SU-DHL-6 (cell line): ENCODE data around the gene TMEM218.

Source experiments
- H2AFZ ChIP-seq: fragments of 200-600 bp; sonication (generic); 2 replicates; pipeline ENCODE4 v1.6.1; 2014; ENCODE audit warnings: low read depth, mild to moderate bottlenecking, moderate library complexity, mixed read lengths, antibody characterized with exemption, low read length; ENCODE audit not compliant: severe bottlenecking
- H3F3A ChIP-seq: fragments of 200-600 bp; shearing (Covaris generic); 2 replicates; pipeline ENCODE4 v1.6.0; 2016; ENCODE audit warnings: antibody characterized with exemption, mild to moderate bottlenecking; ENCODE audit not compliant: insufficient read depth
- H3K27ac ChIP-seq: fragments of 200-600 bp; sonication (generic); 2 replicates; pipeline ENCODE4 v1.5.1; 2016; ENCODE audit warnings: low read depth, mild to moderate bottlenecking, low read length, moderate library complexity, mixed read lengths
- H3K27me3 ChIP-seq: fragments of 200-600 bp; sonication (generic), shearing (Covaris generic); 2 replicates; pipeline ENCODE4 v1.6.0; 2014; ENCODE audit warnings: mild to moderate bottlenecking, low read length
- H3K36me3 ChIP-seq: fragments of 200-600 bp; sonication (generic); 2 replicates; pipeline ENCODE4 v1.6.1; 2014; ENCODE audit warnings: mild to moderate bottlenecking, low read length, mixed read lengths
- H3K4me2 ChIP-seq: fragments of 300-600, 200-600 bp; shearing (Covaris generic), sonication (generic); 2 replicates; pipeline ENCODE4 v1.6.0; 2014; ENCODE audit warnings: low read length, low read depth, mild to moderate bottlenecking; ENCODE audit not compliant: poor library complexity, severe bottlenecking
- H3K4me3 ChIP-seq: fragments of 200-600 bp; sonication (generic); 2 replicates; pipeline ENCODE4 v1.5.1; 2014; ENCODE audit warnings: antibody characterized with exemption, low read length, mild to moderate bottlenecking, mixed read lengths; ENCODE audit not compliant: insufficient read depth, poor library complexity, severe bottlenecking
- H3K79me2 ChIP-seq: fragments of 200-600 bp; sonication (generic); 2 replicates; pipeline ENCODE4 v1.6.1; 2014; ENCODE audit warnings: mild to moderate bottlenecking, low read length, moderate library complexity; ENCODE audit not compliant: insufficient read depth
- H3K9ac ChIP-seq: fragments of 200-600 bp; sonication (generic); 2 replicates; pipeline ENCODE4 v1.7.0; 2014; ENCODE audit warnings: mild to moderate bottlenecking, low read length
- H3K9me2 ChIP-seq: fragments of 200-600 bp; sonication (generic); replicated peaks from 2 replicates; pipeline ENCODE4 v1.6.1; 2014; ENCODE audit warnings: low read length; ENCODE audit not compliant: insufficient read depth
- H3K9me3 ChIP-seq: fragments of 200-600 bp; sonication (generic); 2 replicates; pipeline ENCODE4 v1.6.1; 2014; ENCODE audit warnings: low read length, mixed read lengths; ENCODE audit not compliant: insufficient read depth
- H4K20me1 ChIP-seq: fragments of 200-600 bp; sonication (generic); 2 replicates; pipeline ENCODE4 v1.6.1; 2014; ENCODE audit warnings: low read depth, mild to moderate bottlenecking, antibody characterized with exemption, low read length, moderate library complexity, mixed read lengths
- CTCF ChIP-seq: fragments of 200-600 bp; sonication (generic); IDR thresholded peaks from one replicate; pipeline ENCODE4 v1.5.1; 2017; ENCODE audit warnings: antibody characterized with exemption, mild to moderate bottlenecking, low read length, moderate library complexity; ENCODE audit not compliant: insufficient read depth, poor library complexity, severe bottlenecking
- EZH2phosphoT487 ChIP-seq: fragments of 200-600 bp; sonication (generic), shearing (Covaris generic); conservative IDR thresholded peaks from 2 replicates; pipeline ENCODE4 v1.6.1; 2018; ENCODE audit warnings: mild to moderate bottlenecking, antibody characterized with exemption, low read length, moderate library complexity, mixed read lengths

The TMEM218 gene

GRCh38 chr11:125123947-125124617 is 12.7 kb upstream of the TMEM218 start:
- Histone ChIP-seq H3K4me2 (peak overlapping the region; percentile 29), H2AFZ (peak overlapping the region; percentile 61), H3K36me3 (no peaks in the 10 kb centered on the region), H3K4me3 (no peak overlapping the region), H3F3A (no peaks in the 10 kb centered on the region), H3K27ac (no peak overlapping the region), H3K9me3 (no peaks in the 10 kb centered on the region), H4K20me1 (no peaks in the 10 kb centered on the region), H3K9ac (no peak overlapping the region), H3K79me2 (no peaks in the 10 kb centered on the region), H3K9me2 (no peaks in the 10 kb centered on the region), H3K27me3 (no peaks in the 10 kb centered on the region)
- TF ChIP-seq EZH2phosphoT487 (no peak), CTCF (peak; percentile 65)

GRCh38 chr11:125123194-125123946 is 11.9 kb upstream of the TMEM218 start:
- Histone ChIP-seq H3K9ac (no peak overlapping the region), H4K20me1 (no peaks in the 10 kb centered on the region), H3K27ac (no peak overlapping the region), H3K4me2 (peak overlapping the region; percentile 29), H3K9me2 (no peaks in the 10 kb centered on the region), H3K4me3 (no peak overlapping the region), H3K36me3 (no peaks in the 10 kb centered on the region), H3K27me3 (no peaks in the 10 kb centered on the region), H3F3A (no peaks in the 10 kb centered on the region), H3K79me2 (no peaks in the 10 kb centered on the region), H3K9me3 (no peaks in the 10 kb centered on the region), H2AFZ (peak overlapping the region; percentile 61)
- no peak for TF ChIP-seq CTCF
- no peak for TF ChIP-seq EZH2phosphoT487

DNA sequence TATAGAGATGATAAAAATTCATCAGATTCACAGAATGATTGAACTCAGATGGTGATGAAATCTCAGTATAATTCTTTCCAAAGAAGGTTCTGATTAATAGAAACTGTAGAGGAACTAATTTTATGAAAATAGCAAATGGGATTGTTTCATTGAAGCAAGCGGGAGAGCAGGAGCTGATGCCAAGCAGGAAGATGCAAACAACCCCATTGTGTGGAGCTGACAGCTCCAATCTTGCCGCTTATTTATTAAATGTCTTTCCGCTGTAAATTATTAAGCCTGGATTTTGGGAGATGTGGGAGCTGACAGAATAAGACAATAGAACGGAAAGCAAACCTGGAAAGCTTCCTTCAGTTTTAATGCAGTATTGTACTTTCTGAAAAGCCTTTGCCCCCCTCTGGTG is 6.0 kb upstream of the TMEM218 start:
- Histone ChIP-seq H3K4me3 (no peak overlapping the region), H3K79me2 (no peaks in the 10 kb centered on the region), H3K9me2 (no peaks in the 10 kb centered on the region), H3K27ac (no peak overlapping the region), H2AFZ (no peak overlapping the region), H3K27me3 (no peaks in the 10 kb centered on the region), H3K36me3 (no peaks in the 10 kb centered on the region), H3K9me3 (no peaks in the 10 kb centered on the region), H3F3A (peaks cover 2% of the 10 kb centered on the region; the same call in 1 of the 2 replicates), H3K9ac (no peak overlapping the region), H3K4me2 (no peak overlapping the region), H4K20me1 (no peaks in the 10 kb centered on the region)
- TF ChIP-seq CTCF (no peak), EZH2phosphoT487 (no peak)
